Measurements from ENCODE around the gene CDC45. TPM values are rescaled to one million over a fixed set of nuclear protein-coding genes. Genes with fewer than 3 reads are reported as not detected.

Gene CDC45
- total and polyA plus RNA-seq, 2 of the 13 experiments (the other 11 are each of a cell fraction or from before 2014, with no cell fraction given), result 14.4 to 36.3 TPM

- peak; percentile 76 for TF ChIP-seq ZNF281 (CRISPR knock-in tag; IDR thresholded peaks at IDR 0.05; ENCODE audit: borderline replicate concordance)
- peak; percentile 88 for TF ChIP-seq ZNF800 (CRISPR knock-in tag; IDR thresholded peaks at IDR 0.05)
- no peak for TF ChIP-seq SSRP1 (CRISPR knock-in tag; IDR thresholded peaks at IDR 0.05)
- TF ChIP-seq ZBTB49 (CRISPR knock-in tag; IDR thresholded peaks at IDR 0.05; ENCODE audit: borderline replicate concordance), result peak; percentile 91; the same call in 1 of the 2 replicates
- no peak for TF ChIP-seq ZNF577 (CRISPR knock-in tag; IDR thresholded peaks at IDR 0.05; ENCODE audit: borderline replicate concordance, low read depth)
- TF ChIP-seq GTF2F1 (IDR thresholded peaks at IDR 0.05; ENCODE audit: low read length), result 0 out of 2 replicates have a peak, but pooled peaks have one; percentile 29
- TF ChIP-seq, protein P1, sequence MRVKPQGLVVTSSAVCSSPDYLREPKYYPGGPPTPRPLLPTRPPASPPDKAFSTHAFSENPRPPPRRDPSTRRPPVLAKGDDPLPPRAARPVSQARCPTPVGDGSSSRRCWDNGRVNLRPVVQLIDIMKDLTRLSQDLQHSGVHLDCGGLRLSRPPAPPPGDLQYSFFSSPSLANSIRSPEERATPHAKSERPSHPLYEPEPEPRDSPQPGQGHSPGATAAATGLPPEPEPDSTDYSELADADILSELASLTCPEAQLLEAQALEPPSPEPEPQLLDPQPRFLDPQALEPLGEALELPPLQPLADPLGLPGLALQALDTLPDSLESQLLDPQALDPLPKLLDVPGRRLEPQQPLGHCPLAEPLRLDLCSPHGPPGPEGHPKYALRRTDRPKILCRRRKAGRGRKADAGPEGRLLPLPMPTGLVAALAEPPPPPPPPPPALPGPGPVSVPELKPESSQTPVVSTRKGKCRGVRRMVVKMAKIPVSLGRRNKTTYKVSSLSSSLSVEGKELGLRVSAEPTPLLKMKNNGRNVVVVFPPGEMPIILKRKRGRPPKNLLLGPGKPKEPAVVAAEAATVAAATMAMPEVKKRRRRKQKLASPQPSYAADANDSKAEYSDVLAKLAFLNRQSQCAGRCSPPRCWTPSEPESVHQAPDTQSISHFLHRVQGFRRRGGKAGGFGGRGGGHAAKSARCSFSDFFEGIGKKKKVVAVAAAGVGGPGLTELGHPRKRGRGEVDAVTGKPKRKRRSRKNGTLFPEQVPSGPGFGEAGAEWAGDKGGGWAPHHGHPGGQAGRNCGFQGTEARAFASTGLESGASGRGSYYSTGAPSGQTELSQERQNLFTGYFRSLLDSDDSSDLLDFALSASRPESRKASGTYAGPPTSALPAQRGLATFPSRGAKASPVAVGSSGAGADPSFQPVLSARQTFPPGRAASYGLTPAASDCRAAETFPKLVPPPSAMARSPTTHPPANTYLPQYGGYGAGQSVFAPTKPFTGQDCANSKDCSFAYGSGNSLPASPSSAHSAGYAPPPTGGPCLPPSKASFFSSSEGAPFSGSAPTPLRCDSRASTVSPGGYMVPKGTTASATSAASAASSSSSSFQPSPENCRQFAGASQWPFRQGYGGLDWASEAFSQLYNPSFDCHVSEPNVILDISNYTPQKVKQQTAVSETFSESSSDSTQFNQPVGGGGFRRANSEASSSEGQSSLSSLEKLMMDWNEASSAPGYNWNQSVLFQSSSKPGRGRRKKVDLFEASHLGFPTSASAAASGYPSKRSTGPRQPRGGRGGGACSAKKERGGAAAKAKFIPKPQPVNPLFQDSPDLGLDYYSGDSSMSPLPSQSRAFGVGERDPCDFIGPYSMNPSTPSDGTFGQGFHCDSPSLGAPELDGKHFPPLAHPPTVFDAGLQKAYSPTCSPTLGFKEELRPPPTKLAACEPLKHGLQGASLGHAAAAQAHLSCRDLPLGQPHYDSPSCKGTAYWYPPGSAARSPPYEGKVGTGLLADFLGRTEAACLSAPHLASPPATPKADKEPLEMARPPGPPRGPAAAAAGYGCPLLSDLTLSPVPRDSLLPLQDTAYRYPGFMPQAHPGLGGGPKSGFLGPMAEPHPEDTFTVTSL (CRISPR knock-in tag; IDR thresholded peaks at IDR 0.05; ENCODE audit: borderline replicate concordance), result no peak
- peak; percentile 96 for TF ChIP-seq MXD4 (CRISPR knock-in tag; IDR thresholded peaks at IDR 0.05)
- TF ChIP-seq, protein P2, sequence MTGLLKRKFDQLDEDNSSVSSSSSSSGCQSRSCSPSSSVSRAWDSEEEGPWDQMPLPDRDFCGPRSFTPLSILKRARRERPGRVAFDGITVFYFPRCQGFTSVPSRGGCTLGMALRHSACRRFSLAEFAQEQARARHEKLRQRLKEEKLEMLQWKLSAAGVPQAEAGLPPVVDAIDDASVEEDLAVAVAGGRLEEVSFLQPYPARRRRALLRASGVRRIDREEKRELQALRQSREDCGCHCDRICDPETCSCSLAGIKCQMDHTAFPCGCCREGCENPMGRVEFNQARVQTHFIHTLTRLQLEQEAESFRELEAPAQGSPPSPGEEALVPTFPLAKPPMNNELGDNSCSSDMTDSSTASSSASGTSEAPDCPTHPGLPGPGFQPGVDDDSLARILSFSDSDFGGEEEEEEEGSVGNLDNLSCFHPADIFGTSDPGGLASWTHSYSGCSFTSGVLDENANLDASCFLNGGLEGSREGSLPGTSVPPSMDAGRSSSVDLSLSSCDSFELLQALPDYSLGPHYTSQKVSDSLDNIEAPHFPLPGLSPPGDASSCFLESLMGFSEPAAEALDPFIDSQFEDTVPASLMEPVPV (CRISPR knock-in tag; IDR thresholded peaks at IDR 0.05), result peak; percentile 96
- TF ChIP-seq MIER3 (CRISPR knock-in tag; IDR thresholded peaks at IDR 0.05; ENCODE audit: borderline replicate concordance), result peak; percentile 95; the same call in 1 of the 2 replicates
- peak; percentile 97 for TF ChIP-seq ZNF772 (CRISPR knock-in tag; IDR thresholded peaks at IDR 0.05)
Observed at GRCh38 chr22:19432133-19432851, 47.4 kb upstream of the CDC45 start, which contains the start of gene MRPL40 (continued).

All from HepG2 (cell line).